Testis (tissue), 2 donors: ENCODE results near the gene CISD3.

Experiments used
- CTCF ChIP-seq, 3 experiments: fragments of 450-650 bp in 2 of 3; fragments of 200-600 bp in 1 of 3; sonication (generic) in 1 of 3; IDR thresholded peaks; one replicate each; pipeline ENCODE4 v1.5.1; 2016 to 2019; ENCODE audit warnings: antibody characterized with exemption in 3 of 3, mild to moderate bottlenecking in 2 of 3, moderate library complexity in 1 of 3
- POLR2A ChIP-seq: fragments of 450-650 bp; IDR thresholded peaks from one replicate; pipeline ENCODE4 v1.6.1; 2017; ENCODE audit warnings: antibody characterized with exemption, mild to moderate bottlenecking, moderate library complexity

DNA sequence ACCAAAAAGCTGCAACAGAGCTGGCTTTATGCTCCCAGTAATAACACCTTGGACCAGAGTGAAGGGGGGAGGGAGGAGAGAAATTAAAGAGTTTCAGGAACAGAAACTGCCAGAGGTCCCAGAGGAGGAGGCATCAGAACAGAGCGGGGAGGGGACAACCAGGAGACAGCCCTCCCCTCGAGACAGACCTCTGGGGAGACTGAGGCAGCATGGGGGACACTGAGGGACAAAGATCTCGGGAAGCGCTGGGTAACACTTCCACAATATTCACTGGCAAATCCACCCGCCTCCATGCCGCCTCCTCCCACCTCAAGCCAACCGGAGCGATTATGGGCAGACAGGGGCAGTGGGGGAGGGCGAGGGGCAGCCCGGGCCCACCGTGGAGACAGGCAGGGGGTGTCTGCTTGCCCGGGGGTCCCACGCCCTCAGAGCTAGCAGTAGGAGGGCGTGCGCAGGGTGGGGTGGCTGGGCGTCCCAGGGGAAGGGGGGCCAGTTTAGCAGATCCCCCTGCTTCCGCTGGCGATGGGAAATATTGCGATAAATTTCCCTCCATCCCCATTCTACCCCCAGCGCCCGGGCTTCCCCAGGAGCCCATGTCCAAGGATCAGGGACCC, 16.8 kb downstream of the CISD3 start:
- TF ChIP-seq CTCF (IDR thresholded peaks at IDR 0.05), result no peak
- no peak for TF ChIP-seq POLR2A
